ENCODE results near the gene INHBA.

- TF ChIP-seq CTCF (IDR thresholded peaks at IDR 0.05; ENCODE audit: poor library complexity, severe bottlenecking), result no peak
- TF ChIP-seq RAD21 (conservative IDR thresholded peaks at IDR 0.05), result no peak
- no peak for TF ChIP-seq EZH2 (IDR thresholded peaks at IDR 0.05; ENCODE audit: borderline replicate concordance, insufficient read depth, low read length, poor library complexity, severe bottlenecking)
- no peak for TF ChIP-seq EP300 (conservative IDR thresholded peaks at IDR 0.05; ENCODE audit: poor library complexity, severe bottlenecking)
These were observed 10.6 kb downstream of the INHBA start for GRCh38 chr7:41692251-41692650.

Data from neural cell (in vitro differentiated cells).